Upper lobe of left lung (tissue), 4 donors: ENCODE measurements around the gene JAGN1.

Experiments
- EP300 ChIP-seq, 4 donors: sonication (generic); formaldehyde crosslinking; IDR thresholded peaks; one replicate each; pipeline ENCODE4 v1.5.1; 2017; ENCODE audit warnings: antibody characterized with exemption in 4 of 4, control low read depth in 2 of 4
- POLR2A ChIP-seq, 4 donors: fragments of 450-650 bp; IDR thresholded peaks; one replicate each; pipeline ENCODE4 v1.5.1; 2016 to 2017; ENCODE audit warnings: antibody characterized with exemption in 4 of 4, mild to moderate bottlenecking in 2 of 4

GRCh38 chr3:9917820-9918219 lies 27.4 kb downstream of the JAGN1 start:
- TF ChIP-seq POLR2A (IDR thresholded peaks at IDR 0.05) (no peak), EP300 (IDR thresholded peaks at IDR 0.05) (no peak)
